ENCODE results near the gene VMAC. TPM values are rescaled to one million over a fixed set of nuclear protein-coding genes. Genes with fewer than 3 reads are reported as not detected.

VMAC gene
- total RNA-seq, 1 experiment from 2014 or later: 1.8 TPM

- Histone ChIP-seq H3K4me3 (no peak overlapping the region), H3K9me3 (no peaks in the 10 kb centered on the region), H3K27me3 (no peaks in the 10 kb centered on the region), H3K36me3 (no peaks in the 10 kb centered on the region; the same call in none of the 2 replicates)
- DNase-seq: no peak
Measured at GRCh38 chr19:5932609-5933262, 28.1 kb downstream of the VMAC start.

- no peak for DNase-seq
- no peaks in the 10 kb centered on the region for H3K9me3 ChIP-seq
- H3K4me3 ChIP-seq: no peak overlapping the region
- peaks cover 4% of the 10 kb centered on the region for H3K36me3 ChIP-seq
- H3K27me3 ChIP-seq: no peaks in the 10 kb centered on the region
Measured at GRCh38 chr19:5933391-5934068, 28.9 kb downstream of the VMAC start.

- Histone ChIP-seq H3K4me3 (no peak overlapping the region), H3K36me3 (peaks cover 4% of the 10 kb centered on the region; the same call in 1 of the 2 replicates)
- DNase-seq: no peak
Measured at GRCh38 chr19:5934069-5934401, 29.4 kb downstream of the VMAC start.

GRCh38 chr19:5934774-5935472 lies 30.3 kb downstream of the VMAC start:
- no peaks in the 10 kb centered on the region for H3K27me3 ChIP-seq
- H3K36me3 ChIP-seq: peaks cover 4% of the 10 kb centered on the region; the same call in 1 of the 2 replicates
- H3K4me3 ChIP-seq: no peak overlapping the region
- no peak for DNase-seq
- no peaks in the 10 kb centered on the region for H3K9me3 ChIP-seq

More at GRCh38 chr19:5934069-5934401, 29.4 kb downstream of the VMAC start:
- Histone ChIP-seq H3K9me3 (no peaks in the 10 kb centered on the region), H3K27me3 (no peaks in the 10 kb centered on the region)

GRCh38 chr19:5935473-5936291 lies 31.0 kb downstream of the VMAC start:
- Histone ChIP-seq H3K4me3 (no peak overlapping the region), H3K36me3 (peaks cover 4% of the 10 kb centered on the region; the same call in 1 of the 2 replicates), H3K27me3 (no peaks in the 10 kb centered on the region), H3K9me3 (no peaks in the 10 kb centered on the region)
- no peak for DNase-seq

GRCh38 chr19:5936292-5936592 lies 31.6 kb downstream of the VMAC start:
- Histone ChIP-seq H3K36me3 (peaks cover 4% of the 10 kb centered on the region; the same call in 1 of the 2 replicates), H3K4me3 (no peak overlapping the region), H3K9me3 (no peaks in the 10 kb centered on the region), H3K27me3 (no peaks in the 10 kb centered on the region)
- DNase-seq: no peak

- H3K4me3 ChIP-seq: no peak overlapping the region
- DNase-seq: no peak
- no peaks in the 10 kb centered on the region for H3K27me3 ChIP-seq
- H3K36me3 ChIP-seq: peaks cover 4% of the 10 kb centered on the region; the same call in 1 of the 2 replicates
- no peaks in the 10 kb centered on the region for H3K9me3 ChIP-seq
Measured at GRCh38 chr19:5937550-5937949, 32.9 kb downstream of the VMAC start.

- no peak for DNase-seq
- H3K36me3 ChIP-seq: peaks cover 4% of the 10 kb centered on the region; the same call in 1 of the 2 replicates
- no peak overlapping the region for H3K4me3 ChIP-seq
- H3K9me3 ChIP-seq: no peaks in the 10 kb centered on the region
- no peaks in the 10 kb centered on the region for H3K27me3 ChIP-seq
Measured at GRCh38 chr19:5940260-5941208, 35.9 kb downstream of the VMAC start.

- Histone ChIP-seq H3K4me3 (no peak overlapping the region), H3K27me3 (no peaks in the 10 kb centered on the region), H3K36me3 (peaks cover 4% of the 10 kb centered on the region; the same call in 1 of the 2 replicates), H3K9me3 (no peaks in the 10 kb centered on the region)
- DNase-seq: no peak
Measured at GRCh38 chr19:5941673-5942072, 37.0 kb downstream of the VMAC start.

- DNase-seq: no peak
- H3K36me3 ChIP-seq: peaks cover 4% of the 10 kb centered on the region; the same call in 1 of the 2 replicates
- H3K27me3 ChIP-seq: no peaks in the 10 kb centered on the region
- H3K4me3 ChIP-seq: no peak overlapping the region
- no peaks in the 10 kb centered on the region for H3K9me3 ChIP-seq
Measured at GRCh38 chr19:5943045-5943444, 38.4 kb downstream of the VMAC start.

GRCh38 chr19:5943623-5944022 lies 39.0 kb downstream of the VMAC start:
- no peaks in the 10 kb centered on the region; the same call in 1 of the 2 replicates for H3K36me3 ChIP-seq
- H3K4me3 ChIP-seq: no peak overlapping the region
- H3K27me3 ChIP-seq: no peaks in the 10 kb centered on the region
- no peaks in the 10 kb centered on the region for H3K9me3 ChIP-seq
- DNase-seq: no peak

GRCh38 chr19:5947435-5947834 lies 42.8 kb downstream of the VMAC start:
- Histone ChIP-seq H3K9me3 (no peaks in the 10 kb centered on the region), H3K4me3 (no peak overlapping the region), H3K36me3 (peaks cover 9% of the 10 kb centered on the region), H3K27me3 (no peaks in the 10 kb centered on the region)
- DNase-seq: no peak

GRCh38 chr19:5948752-5949564 lies 44.3 kb downstream of the VMAC start:
- Histone ChIP-seq H3K4me3 (no peak overlapping the region), H3K27me3 (no peaks in the 10 kb centered on the region), H3K9me3 (no peaks in the 10 kb centered on the region), H3K36me3 (peaks cover 9% of the 10 kb centered on the region)
- no peak for DNase-seq

- H3K4me3 ChIP-seq: no peak overlapping the region
- no peaks in the 10 kb centered on the region for H3K27me3 ChIP-seq
- H3K9me3 ChIP-seq: no peaks in the 10 kb centered on the region
- DNase-seq: no peak
- H3K36me3 ChIP-seq: peaks cover 9% of the 10 kb centered on the region
Measured at GRCh38 chr19:5949792-5950305, 45.2 kb downstream of the VMAC start.

GRCh38 chr19:5950741-5951140 lies 46.1 kb downstream of the VMAC start:
- H3K36me3 ChIP-seq: peaks cover 9% of the 10 kb centered on the region
- H3K4me3 ChIP-seq: no peak overlapping the region
- no peaks in the 10 kb centered on the region for H3K27me3 ChIP-seq
- no peaks in the 10 kb centered on the region for H3K9me3 ChIP-seq
- no peak for DNase-seq

Measured in MG63 (cell line).